ENCODE data around the gene PSME2. TPM values are rescaled to one million over a fixed set of nuclear protein-coding genes. Genes with fewer than 3 reads are reported as not detected.
A peak's percentile ranks its signal among the peaks of the same experiment; 100 is the strongest.

PSME2 gene
- total and polyA plus RNA-seq, 9 of the 15 experiments (the other 6 are each of a cell fraction or from before 2014, with no cell fraction given), result 111 to 579 (median 159) TPM

DNA sequence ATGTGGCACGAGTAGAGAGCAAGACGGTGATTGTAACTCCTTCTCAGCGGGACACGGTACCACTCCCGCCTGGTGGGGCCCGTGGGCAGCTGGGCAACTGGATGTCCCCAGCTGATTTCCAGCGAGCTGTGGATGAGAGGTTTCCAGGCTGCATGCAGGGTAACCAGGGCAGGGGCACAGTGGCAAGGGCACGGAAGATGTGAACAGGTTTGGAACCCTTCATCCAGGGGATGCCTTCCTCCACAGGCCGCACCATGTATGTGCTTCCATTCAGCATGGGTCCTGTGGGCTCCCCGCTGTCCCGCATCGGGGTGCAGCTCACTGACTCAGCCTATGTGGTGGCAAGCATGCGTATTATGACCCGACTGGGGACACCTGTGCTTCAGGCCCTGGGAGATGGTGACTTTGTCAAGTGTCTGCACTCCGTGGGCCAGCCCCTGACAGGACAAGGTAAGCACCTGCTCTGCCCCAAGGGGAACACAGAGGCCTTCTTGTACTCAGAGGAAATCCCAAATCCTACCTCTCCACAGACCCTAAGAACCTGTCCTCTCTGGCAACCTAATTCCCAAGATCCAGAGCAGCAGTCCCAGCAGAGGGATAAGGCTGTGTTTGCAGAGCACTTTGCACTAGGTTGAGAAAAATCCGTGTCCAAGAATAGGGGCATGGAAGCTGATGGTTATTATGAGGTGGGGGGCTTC lies 48.0 kb downstream of the PSME2 start:
- Histone ChIP-seq H3K4me1 (replicated peaks in 1 of 2; ENCODE audit: control insufficient read depth in 2 of 2, insufficient read depth in 2 of 2, low read length in 2 of 2) (peaks cover 12 to 19% of the 10 kb centered on the region in 2 experiments; a peak in 4 of 5 replicates), H3K79me2 (ENCODE audit: control insufficient read depth, insufficient read depth, low read length) (peaks cover 29% of the 10 kb centered on the region), H3K9ac (ENCODE audit: insufficient read depth in 1 of 2, low read depth in 2 of 2, low read length in 2 of 2) (no peak overlapping the region; a peak in 1 of 4 replicates), H3K4me3 (no peak overlapping the region), H3K27ac (ENCODE audit: extremely low read depth, low read depth, low read length) (no peak overlapping the region), H3K36me3 (ENCODE audit: control insufficient read depth, insufficient read depth, low read length) (peaks cover 56% of the 10 kb centered on the region; the same call in 2 of the 3 replicates), H3K9me3 (replicated peaks; ENCODE audit: control insufficient read depth, insufficient read depth, low read depth, low read length) (no peaks in the 10 kb centered on the region), H3K4me2 (ENCODE audit: insufficient read depth, low read length) (no peak overlapping the region), H3K9me1 (ENCODE audit: control insufficient read depth, insufficient read depth, low read length) (no peaks in the 10 kb centered on the region), H4K20me1 (replicated peaks; ENCODE audit: control insufficient read depth, insufficient read depth, low read length) (0 out of 2 replicates have a peak, but pooled peaks cover 2% of the 10 kb centered on the region), H3K27me3 (ENCODE audit: control insufficient read depth in 2 of 2, insufficient read depth in 2 of 2, low read length in 2 of 2) (no peaks in the 10 kb centered on the region), H2AFZ (ENCODE audit: low read depth, low read length) (no peak overlapping the region)
- no TSS peak for BruUV-seq (replicated peaks)
- no peak for FAIRE-seq
- POLR2A ChIA-PET, result interaction anchor here (1.0 kb wide), 2 partner anchors 10 to 16 kb away, joined by 3 to 4 read pairs; partner anchors contain the start of genes DCAF11 and NRL
- in situ Hi-C loops (cut with MboI), result no loop called here
- no peak for DNase-seq (ENCODE audit: extremely low read depth in 1 of 4, low spot score in 3 of 4)
- CTCF ChIA-PET (ENCODE audit: low intra/inter-chr PET ratio), result no interaction called here
- TF ChIP-seq, protein P1, sequence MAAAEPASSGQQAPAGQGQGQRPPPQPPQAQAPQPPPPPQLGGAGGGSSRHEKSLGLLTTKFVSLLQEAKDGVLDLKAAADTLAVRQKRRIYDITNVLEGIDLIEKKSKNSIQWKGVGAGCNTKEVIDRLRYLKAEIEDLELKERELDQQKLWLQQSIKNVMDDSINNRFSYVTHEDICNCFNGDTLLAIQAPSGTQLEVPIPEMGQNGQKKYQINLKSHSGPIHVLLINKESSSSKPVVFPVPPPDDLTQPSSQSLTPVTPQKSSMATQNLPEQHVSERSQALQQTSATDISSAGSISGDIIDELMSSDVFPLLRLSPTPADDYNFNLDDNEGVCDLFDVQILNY (CRISPR knock-in tag; IDR thresholded peaks at IDR 0.05), result no peak
- peak; percentile 16 for TF ChIP-seq RBFOX2 (IDR thresholded peaks at IDR 0.05; ENCODE audit: low read depth, low read length)
- TF ChIP-seq POLR2G (IDR thresholded peaks at IDR 0.05; ENCODE audit: low read depth, low read length), result peak; percentile 55; the same call in 1 of the 2 replicates
- intact Hi-C loops (cut with micrococcal nuclease), result loop anchor here (10.0 kb wide), 2 partner anchors 46 to 84 kb away; partner anchors contain the start of genes EMC9, PSME2 and RNF31
- ATAC-seq, result no peak
- 90% methylated on average over 9 of the region's 16 CpGs for WGBS (ENCODE audit: insufficient coverage, low coverage, missing lambda C conversion rate)

Data from K562 (cell line).